GM23248 (cell line): Measurements from ENCODE around the gene PDHX. TPM values are rescaled to one million over a fixed set of nuclear protein-coding genes. Genes with fewer than 3 reads are reported as not detected.

Source experiments
- DNase-seq: peaks from one replicate; pipeline ENCODE4 v3.0.0-alpha.2; 2015
- H2AFZ ChIP-seq: fragments of 200-600 bp; sonication (generic); 2 replicates; pipeline ENCODE4 v1.6.1; 2016; ENCODE audit warnings: antibody characterized with exemption
- H3F3A ChIP-seq: fragments of 200-600 bp; sonication (generic); 2 replicates; pipeline ENCODE4 v1.6.1; 2016; ENCODE audit warnings: mild to moderate bottlenecking, antibody characterized with exemption, mixed run types; ENCODE audit not compliant: insufficient read depth
- H3K27ac ChIP-seq: fragments of 200-600 bp; sonication (generic); 2 replicates; pipeline ENCODE4 v1.5.1; 2016; ENCODE audit warnings: mild to moderate bottlenecking
- H3K27me3 ChIP-seq: fragments of 200-600 bp; sonication (generic); replicated peaks from 2 replicates; pipeline ENCODE4 v1.6.1; 2016; ENCODE audit warnings: mild to moderate bottlenecking; ENCODE audit not compliant: insufficient read depth
- H3K36me3 ChIP-seq: fragments of 200-600 bp; sonication (generic); 2 replicates; pipeline ENCODE4 v1.6.1; 2016; ENCODE audit warnings: low read depth, mild to moderate bottlenecking
- H3K4me1 ChIP-seq: fragments of 200-600 bp; sonication (generic); 2 replicates; pipeline ENCODE4 v1.6.1; 2016; ENCODE audit warnings: mild to moderate bottlenecking; ENCODE audit not compliant: insufficient read depth
- H3K4me2 ChIP-seq: fragments of 200-600 bp; sonication (generic); one replicate; pipeline ENCODE4 v1.6.1; 2016; ENCODE audit warnings: mild to moderate bottlenecking; ENCODE audit not compliant: unreplicated experiment
- H3K4me3 ChIP-seq: fragments of 200-600 bp; sonication (generic); 2 replicates; pipeline ENCODE4 v1.5.1; 2016; ENCODE audit warnings: mild to moderate bottlenecking
- H3K79me2 ChIP-seq: fragments of 200-600 bp; sonication (generic); 2 replicates; pipeline ENCODE4 v1.6.1; 2016; ENCODE audit warnings: mild to moderate bottlenecking; ENCODE audit not compliant: insufficient read depth
- H3K9ac ChIP-seq: fragments of 200-600 bp; sonication (generic); 2 replicates; pipeline ENCODE4 v1.6.1; 2016; ENCODE audit warnings: mild to moderate bottlenecking
- H3K9me2 ChIP-seq: fragments of 200-600 bp; sonication (generic); 2 replicates; pipeline ENCODE4 v1.6.1; 2016; ENCODE audit warnings: mixed run types, mild to moderate bottlenecking, moderate library complexity; ENCODE audit not compliant: insufficient read depth
- H3K9me3 ChIP-seq: fragments of 200-600 bp; sonication (generic); one replicate; pipeline ENCODE4 v1.6.1; 2017; ENCODE audit warnings: low read depth
- H4K20me1 ChIP-seq: fragments of 200-600 bp; sonication (generic); 2 replicates; pipeline ENCODE4 v1.6.0; 2016; ENCODE audit not compliant: insufficient read depth
- EZH2 ChIP-seq: fragments of 200-600 bp; sonication (generic); IDR thresholded peaks from 2 replicates; pipeline ENCODE4 v1.6.1; 2018; ENCODE audit warnings: antibody characterized with exemption, mild to moderate bottlenecking; ENCODE audit not compliant: insufficient read depth, poor library complexity, severe bottlenecking
- EZH2phosphoT487 ChIP-seq: fragments of 200-600 bp; sonication (generic); IDR thresholded peaks from 2 replicates; pipeline ENCODE4 v1.6.1; 2018; ENCODE audit warnings: antibody characterized with exemption, moderate library complexity, mild to moderate bottlenecking, low read depth; ENCODE audit not compliant: insufficient read depth
- WGBS, 2 experiments: methylation state at CpG; one replicate each; pipeline ENCODE4 v1.1.6; 2015 to 2017; ENCODE audit warnings: low lambda C conversion rate in 2 of 2, low coverage in 1 of 2; ENCODE audit errors: missing lambda C conversion rate in 2 of 2; 5-methylcytosine and 5-hydroxymethylcytosine counted together
- in situ Hi-C: fragments of 300-500 bp; cut with MboI; formaldehyde crosslinking; loops from 2 replicates; pipeline ENCODE4 v1.15.0; 2020
- polyA plus RNA-seq: library from polyadenylated mRNA; unstranded; fragments of >200 nt; fragmentation: Nextera tagmentation; extraction: Ambion mirVana; gene quantifications from 2 replicates; pipeline ENCODE4 v1.2.1, GENCODE V29; 2016
- total RNA-seq: library from RNA; depleted of rRNA; stranded (reverse); fragments of >200 nt; shearing (Covaris generic); gene quantifications from 2 replicates; pipeline ENCODE4 v1.2.3, GENCODE V29; 2014

PDHX gene
- total and polyA plus RNA-seq, 2 experiments from 2014 or later: 36.1 to 40.1 TPM

- no peak overlapping the region for H3K9ac ChIP-seq
- no peak overlapping the region for H2AFZ ChIP-seq
- no peak for DNase-seq
- H3K4me2 ChIP-seq: no peak overlapping the region
- H3K4me3 ChIP-seq: no peak overlapping the region
- H3K9me3 ChIP-seq: no peaks in the 10 kb centered on the region
- no peaks in the 10 kb centered on the region for H3K27me3 ChIP-seq
- TF ChIP-seq EZH2 (no peak), EZH2phosphoT487 (no peak)
- H3K9me2 ChIP-seq: no peaks in the 10 kb centered on the region
- no peak overlapping the region for H3K27ac ChIP-seq
- 97 to 98% methylated on average over 6 of the region's 6 CpGs for WGBS, 2 experiments
- H3K36me3 ChIP-seq: peaks cover 14% of the 10 kb centered on the region; the same call in 1 of the 2 replicates
- no peaks in the 10 kb centered on the region for H3F3A ChIP-seq
- in situ Hi-C loops: no loop called here
- H3K4me1 ChIP-seq: peaks cover 6% of the 10 kb centered on the region; the same call in 1 of the 2 replicates
- H4K20me1 ChIP-seq: no peaks in the 10 kb centered on the region
- peaks cover 61% of the 10 kb centered on the region for H3K79me2 ChIP-seq
Observed at GRCh38 chr11:34936945-34937629, 20.7 kb downstream of the PDHX start.

DNA sequence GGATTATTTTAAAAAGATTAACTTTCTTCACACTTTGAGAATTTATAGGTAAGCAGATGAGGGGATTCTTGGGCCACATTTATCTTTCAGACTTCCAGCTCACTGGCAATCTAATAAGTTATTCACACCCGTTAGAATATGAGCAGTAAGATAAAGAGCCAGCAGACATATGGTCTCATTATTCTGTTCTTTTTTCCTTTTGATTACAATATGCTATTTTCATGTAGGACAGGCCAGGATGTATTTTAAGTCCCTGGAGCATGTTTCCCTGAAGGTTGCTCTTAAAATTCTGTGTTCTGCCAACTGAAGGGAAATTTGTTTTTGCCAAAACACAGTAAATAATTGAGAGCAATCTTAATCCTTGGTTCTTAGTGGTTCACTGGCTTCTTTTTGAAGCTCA, 22.2 kb downstream of the PDHX start:
- Histone ChIP-seq H2AFZ (no peak overlapping the region), H4K20me1 (no peaks in the 10 kb centered on the region), H3F3A (no peaks in the 10 kb centered on the region), H3K4me1 (peaks cover 6% of the 10 kb centered on the region; the same call in 1 of the 2 replicates), H3K9me3 (no peaks in the 10 kb centered on the region), H3K4me2 (no peak overlapping the region), H3K79me2 (peaks cover 63% of the 10 kb centered on the region), H3K9me2 (no peaks in the 10 kb centered on the region), H3K4me3 (no peak overlapping the region), H3K36me3 (no peaks in the 10 kb centered on the region), H3K27me3 (no peaks in the 10 kb centered on the region), H3K9ac (no peak overlapping the region), H3K27ac (no peak overlapping the region)
- in situ Hi-C loops: no loop called here
- WGBS, 2 experiments: 19 to 35% methylated on average over 1 of the region's 1 CpG
- no peak for TF ChIP-seq EZH2phosphoT487
- no peak for DNase-seq

GRCh38 chr11:34940026-34940677, 23.7 kb downstream of the PDHX start:
- Histone ChIP-seq H3K4me1 (peaks cover 6% of the 10 kb centered on the region; the same call in 1 of the 2 replicates), H3K9ac (no peak overlapping the region), H3F3A (no peaks in the 10 kb centered on the region), H2AFZ (no peak overlapping the region), H3K4me3 (no peak overlapping the region), H4K20me1 (no peaks in the 10 kb centered on the region), H3K9me2 (no peaks in the 10 kb centered on the region), H3K79me2 (peaks cover 72% of the 10 kb centered on the region), H3K9me3 (no peaks in the 10 kb centered on the region), H3K36me3 (peaks cover 8% of the 10 kb centered on the region), H3K4me2 (no peak overlapping the region), H3K27ac (no peak overlapping the region), H3K27me3 (no peaks in the 10 kb centered on the region)
- DNase-seq: peak; percentile 48
- 73% methylated on average over 4 of the region's 4 CpGs for WGBS, 2 experiments
- TF ChIP-seq EZH2 (no peak), EZH2phosphoT487 (no peak)
- in situ Hi-C loops: no loop called here

- no peak overlapping the region for H3K27ac ChIP-seq
- H3K4me1 ChIP-seq: peaks cover 15% of the 10 kb centered on the region; the same call in 1 of the 2 replicates
- no peak overlapping the region for H3K4me3 ChIP-seq
- H3K9me3 ChIP-seq: no peaks in the 10 kb centered on the region
- H3K9ac ChIP-seq: no peak overlapping the region
- no peak for TF ChIP-seq EZH2phosphoT487
- TF ChIP-seq EZH2: no peak
- no peaks in the 10 kb centered on the region for H4K20me1 ChIP-seq
- no peak overlapping the region for H3K4me2 ChIP-seq
- H3K27me3 ChIP-seq: no peaks in the 10 kb centered on the region
- peaks cover 11% of the 10 kb centered on the region for H3K36me3 ChIP-seq
- no peak overlapping the region for H2AFZ ChIP-seq
- H3F3A ChIP-seq: no peaks in the 10 kb centered on the region
- peaks cover 88% of the 10 kb centered on the region for H3K79me2 ChIP-seq
- DNase-seq: no peak
- 97 to 98% methylated on average over 8 to 13 of the region's 13 CpGs for WGBS, 2 experiments
- in situ Hi-C loops: no loop called here
- no peaks in the 10 kb centered on the region for H3K9me2 ChIP-seq
Observed at GRCh38 chr11:34941688-34942087, 25.3 kb downstream of the PDHX start.
